CD4-positive, alpha-beta T cell treated with Interleukin-21 for 1 hour (primary cell): Measurements from ENCODE around the gene SLC17A1.

ENCODE experiments used
- DNase-seq: peaks from one replicate; pipeline ENCODE4 v3.0.0-alpha.2; 2020

The SLC17A1 gene

DNA sequence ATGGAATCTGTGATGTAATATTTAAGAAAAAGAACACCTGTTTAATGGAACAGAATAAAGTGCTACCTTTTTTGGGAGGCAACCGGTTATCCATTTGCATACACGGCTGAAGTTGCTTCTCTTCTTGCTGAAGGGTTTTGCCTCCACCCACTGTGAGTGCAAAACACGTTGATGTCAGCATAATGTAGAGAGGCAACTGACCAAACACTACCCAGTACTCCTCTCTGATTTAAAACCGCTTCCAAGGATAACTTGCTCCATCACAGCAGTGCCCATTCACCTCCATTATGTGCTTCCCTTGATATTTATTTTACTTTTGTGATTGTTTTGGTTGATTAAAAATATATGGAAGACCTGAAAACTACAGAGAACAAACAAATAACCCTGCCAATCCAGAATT is 1.4 kb downstream of the SLC17A1 start:
- no peak for DNase-seq

DNA sequence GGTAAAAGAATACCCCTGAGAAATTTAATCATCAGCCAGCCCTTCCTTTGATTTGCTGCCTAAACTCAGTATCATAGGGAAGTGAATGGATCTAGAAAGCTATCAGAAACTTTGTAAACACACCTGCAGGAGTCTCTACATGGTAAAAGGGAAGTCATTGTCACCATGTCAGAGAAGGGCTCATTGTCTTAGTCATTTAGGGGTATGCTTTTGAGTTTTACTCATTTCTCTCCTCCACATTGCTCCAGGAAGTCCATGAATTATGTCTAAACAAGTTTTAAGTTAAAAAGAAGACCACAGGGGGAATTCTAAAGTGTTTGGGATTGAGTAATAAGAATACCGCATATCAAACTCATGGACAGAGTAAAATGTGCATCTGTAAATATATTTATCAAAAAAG is 2.5 kb downstream of the SLC17A1 start:
- DNase-seq, result no peak

DNA sequence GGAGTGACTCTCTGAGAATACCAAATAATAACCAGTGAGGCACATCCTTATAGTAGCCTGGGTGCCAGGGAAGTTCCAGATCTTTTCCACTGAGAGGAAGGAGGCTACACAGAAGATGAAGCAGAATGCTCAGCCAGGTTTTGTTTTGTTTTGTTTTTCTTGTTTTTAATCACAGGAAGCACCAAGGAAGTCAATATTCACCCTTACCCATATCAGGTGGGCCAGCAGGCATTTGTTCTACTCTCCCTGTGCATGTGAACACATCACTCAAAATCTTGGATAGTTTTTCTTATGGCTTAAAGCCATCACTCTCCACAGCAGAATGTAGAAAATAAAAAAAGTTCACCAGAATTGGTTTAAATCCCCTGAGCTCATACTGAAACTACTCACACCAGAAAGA is 10.5 kb downstream of the SLC17A1 start:
- no peak for DNase-seq

DNA sequence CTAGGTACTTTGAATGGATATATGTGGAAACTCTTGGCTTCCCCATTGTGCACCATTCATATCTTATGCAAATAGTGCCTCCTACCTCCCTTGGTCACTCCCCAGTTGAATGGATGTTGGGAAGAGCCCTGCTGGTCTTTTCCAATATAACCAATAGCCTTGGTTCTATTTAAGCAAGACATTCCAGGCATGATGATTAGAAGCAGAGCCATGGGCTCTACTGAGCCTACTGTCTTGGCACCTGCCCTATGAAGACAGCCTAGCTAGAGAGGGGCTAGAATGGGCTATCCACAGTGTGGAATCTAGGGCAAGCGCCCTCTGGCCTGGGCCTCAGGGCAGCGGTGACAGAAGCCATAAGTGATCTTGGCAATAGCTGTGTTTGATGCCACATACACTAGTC is 15.6 kb downstream of the SLC17A1 start:
- no peak for DNase-seq

DNA sequence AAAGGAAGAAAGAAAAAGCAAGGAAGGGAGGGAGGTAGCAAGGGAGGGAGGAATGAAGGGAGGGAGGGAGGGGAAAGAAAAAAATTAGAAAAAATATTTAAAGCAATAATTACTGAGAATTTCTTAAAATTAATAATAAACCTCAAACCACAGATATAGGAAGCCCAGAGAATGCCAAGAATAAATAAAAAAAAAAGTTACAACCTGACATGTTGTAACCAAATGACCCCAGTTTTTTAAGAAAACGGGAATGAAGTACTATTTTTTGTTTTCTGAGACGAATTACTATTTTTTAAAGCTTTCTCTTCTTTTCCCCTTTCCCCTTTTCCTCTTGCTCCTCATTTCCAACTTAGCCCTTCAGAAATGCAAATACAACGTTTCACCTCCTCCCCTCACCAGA is 16.7 kb downstream of the SLC17A1 start:
- no peak for DNase-seq

DNA sequence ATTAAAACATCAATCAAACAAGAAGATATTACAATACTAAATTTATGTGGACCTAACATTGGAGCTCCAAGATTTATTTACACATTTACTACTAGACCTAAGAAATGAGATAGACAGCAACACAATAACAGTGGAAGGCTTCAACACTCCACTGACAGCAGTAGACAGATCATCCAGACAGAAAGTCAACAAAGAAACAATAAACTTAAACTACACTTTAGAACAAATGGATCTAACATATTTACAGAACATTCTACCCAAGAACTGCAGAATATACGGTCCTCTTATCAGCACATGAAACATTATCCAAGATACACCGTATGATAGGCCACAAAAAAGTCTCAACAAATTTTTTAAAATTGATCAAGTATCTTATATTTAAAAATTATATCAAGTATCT is 27.0 kb downstream of the SLC17A1 start:
- no peak for DNase-seq

DNA sequence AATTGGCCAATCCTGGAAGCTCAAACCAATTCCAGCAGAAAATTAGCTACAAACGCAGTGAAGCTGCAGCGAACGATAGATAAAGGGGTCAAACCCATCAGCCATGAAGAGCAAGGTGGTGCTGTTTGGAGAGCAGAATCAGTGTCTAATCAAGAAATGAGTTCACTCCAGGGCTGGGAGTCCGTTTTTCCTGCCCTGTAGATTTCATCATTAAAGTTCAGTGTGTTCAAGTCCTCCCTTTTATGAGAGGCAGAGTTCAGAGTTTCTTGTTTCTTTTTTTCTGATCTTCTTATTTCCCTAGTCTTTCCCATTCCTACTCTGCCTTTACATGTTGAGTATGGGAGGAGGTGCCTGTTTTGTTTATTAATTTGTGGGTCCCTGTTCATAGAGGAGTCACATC is 30.4 kb downstream of the SLC17A1 start:
- DNase-seq, result no peak

DNA sequence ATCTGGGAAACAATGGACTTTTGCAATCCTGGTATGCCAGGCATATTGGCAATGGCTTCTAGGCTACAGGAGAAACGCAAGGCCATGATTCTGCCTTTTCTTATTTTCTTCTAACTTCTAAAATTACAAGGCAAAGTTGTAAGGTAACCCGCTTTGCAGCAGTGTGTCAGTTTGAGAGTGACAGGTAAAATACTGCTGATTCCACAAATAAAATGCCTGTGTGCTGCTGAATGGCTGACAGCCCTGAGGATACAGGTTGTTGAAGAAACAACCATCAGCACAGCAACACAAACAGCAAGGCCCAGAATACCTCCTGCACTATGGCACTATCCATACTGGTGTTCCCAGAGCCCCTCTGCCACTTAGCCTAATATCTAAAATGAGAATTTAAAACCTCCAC is 37.1 kb downstream of the SLC17A1 start:
- no peak for DNase-seq

DNA sequence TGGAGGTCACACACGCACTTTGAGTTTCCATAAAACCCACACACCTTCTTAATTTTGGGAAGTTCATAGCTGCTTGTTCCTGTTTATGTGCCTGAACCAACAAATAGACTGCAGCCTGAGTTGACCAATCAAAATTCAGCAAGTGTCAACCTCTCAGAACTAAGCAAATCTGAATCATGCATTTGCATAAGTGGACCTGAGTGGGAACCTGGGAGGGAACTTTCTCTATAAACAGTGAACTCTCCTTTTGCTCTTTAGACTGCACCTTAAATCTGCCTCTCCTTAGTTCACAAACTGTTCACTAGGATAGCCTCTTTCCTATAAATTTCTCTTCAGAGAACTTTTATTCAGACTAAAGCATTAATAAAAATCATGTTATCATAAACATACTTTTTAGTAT is 37.9 kb downstream of the SLC17A1 start:
- no peak for DNase-seq

DNA sequence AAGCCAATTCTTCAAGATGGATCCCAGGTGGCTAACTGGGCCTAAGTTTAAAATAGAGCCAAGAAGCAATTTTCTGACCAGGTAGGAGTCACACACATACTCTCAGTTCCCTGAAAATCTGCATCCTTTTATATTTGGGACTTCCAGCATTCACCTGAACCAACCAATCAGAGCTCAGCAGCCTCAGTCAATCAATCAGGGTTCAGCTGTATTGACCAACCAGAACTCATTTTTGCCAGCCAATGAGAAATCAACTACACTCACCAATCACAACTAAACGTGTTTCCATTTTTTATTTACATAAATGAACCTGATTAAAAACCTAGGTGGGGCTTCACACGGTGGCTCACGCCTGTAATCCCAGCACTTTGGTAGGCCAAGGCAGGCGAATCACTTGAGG is 39.8 kb downstream of the SLC17A1 start:
- no peak for DNase-seq

DNA sequence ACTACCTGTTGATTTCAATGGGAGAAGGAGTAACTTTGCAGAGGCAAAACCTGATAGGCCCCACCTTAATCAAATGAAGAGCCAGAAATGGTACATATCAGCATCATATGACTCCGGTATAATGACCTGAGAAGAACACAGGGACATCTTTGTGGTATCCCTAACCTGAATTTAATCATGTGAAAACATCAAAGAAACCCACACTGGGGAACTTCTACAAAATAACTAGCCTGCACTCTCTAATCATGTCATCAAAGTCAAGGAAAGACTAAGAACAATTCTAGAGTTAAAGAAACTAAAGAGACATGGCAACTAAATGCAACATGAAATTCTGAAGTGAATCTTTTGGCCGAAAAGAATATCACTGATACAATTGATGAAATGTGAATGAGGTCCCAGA is 42.4 kb downstream of the SLC17A1 start:
- no peak for DNase-seq

DNA sequence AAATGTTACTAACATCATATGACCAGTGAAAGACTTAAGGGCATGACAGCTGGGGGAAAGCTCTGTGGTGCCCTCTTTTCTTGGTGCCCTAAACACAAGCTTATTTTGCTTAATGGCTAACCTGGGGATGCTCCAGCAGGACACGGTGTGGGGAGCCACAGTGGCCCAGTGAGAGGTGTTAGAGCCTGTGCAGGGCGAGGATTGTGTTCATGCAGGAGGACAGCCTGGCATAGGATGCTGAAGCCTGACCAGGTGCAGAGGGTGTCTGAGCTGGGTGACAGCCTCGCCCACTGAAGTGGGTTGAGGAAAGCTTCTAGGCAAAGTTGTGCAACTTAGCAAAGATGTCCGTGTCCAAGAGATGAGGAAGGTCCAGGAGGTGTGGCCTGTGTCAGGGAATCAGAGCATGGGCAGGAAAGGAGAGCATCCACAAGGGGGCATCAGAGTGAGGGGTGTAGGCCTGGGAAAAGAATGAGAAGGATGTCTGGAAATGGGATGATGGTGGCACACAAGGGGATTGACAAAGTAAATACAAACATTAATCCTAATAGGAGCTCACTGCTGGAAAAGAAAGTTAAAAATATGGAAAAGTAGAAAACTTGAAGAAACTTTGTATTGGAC is 43.4 kb downstream of the SLC17A1 start:
- peak; percentile 44 for DNase-seq

DNA sequence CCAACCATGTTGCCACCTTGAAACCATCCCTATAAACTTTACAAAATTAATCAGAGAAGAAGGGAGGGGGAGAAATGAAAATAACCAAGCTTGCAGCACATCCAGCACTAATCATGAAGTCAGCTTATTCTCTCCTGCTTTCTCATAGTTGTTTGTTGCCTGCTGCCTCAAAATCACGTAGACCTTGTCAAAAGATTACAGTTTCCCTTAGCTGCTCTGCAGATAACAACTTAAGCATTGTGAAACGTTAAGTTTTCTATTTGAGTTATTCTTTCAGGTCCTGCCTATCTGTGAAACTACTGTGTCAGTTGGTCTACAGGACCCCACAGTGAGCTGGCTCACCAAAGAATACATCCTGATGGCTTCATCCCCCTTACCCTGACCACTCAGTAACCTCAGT is 44.4 kb downstream of the SLC17A1 start:
- DNase-seq, result no peak

DNA sequence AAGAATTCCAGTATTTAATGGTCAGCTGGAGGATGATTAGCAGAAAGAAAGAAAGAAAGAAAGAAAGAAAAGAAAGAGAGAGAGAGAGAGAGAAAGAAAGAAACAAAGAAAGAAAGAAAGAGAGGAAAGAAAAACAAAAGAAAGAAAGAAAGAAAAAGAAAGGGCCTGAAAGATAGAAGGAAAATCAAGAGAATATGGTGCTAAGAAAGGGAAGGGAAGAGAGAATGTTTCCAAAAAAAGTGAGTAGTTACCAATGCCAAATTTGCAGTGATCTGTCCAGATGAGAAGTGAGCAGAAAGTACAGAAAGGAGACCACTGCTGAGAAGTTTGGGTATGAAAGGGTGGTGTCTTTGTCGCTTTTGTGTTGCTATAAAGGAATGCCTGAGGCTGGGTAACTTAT is 50.7 kb downstream of the SLC17A1 start:
- no peak for DNase-seq

DNA sequence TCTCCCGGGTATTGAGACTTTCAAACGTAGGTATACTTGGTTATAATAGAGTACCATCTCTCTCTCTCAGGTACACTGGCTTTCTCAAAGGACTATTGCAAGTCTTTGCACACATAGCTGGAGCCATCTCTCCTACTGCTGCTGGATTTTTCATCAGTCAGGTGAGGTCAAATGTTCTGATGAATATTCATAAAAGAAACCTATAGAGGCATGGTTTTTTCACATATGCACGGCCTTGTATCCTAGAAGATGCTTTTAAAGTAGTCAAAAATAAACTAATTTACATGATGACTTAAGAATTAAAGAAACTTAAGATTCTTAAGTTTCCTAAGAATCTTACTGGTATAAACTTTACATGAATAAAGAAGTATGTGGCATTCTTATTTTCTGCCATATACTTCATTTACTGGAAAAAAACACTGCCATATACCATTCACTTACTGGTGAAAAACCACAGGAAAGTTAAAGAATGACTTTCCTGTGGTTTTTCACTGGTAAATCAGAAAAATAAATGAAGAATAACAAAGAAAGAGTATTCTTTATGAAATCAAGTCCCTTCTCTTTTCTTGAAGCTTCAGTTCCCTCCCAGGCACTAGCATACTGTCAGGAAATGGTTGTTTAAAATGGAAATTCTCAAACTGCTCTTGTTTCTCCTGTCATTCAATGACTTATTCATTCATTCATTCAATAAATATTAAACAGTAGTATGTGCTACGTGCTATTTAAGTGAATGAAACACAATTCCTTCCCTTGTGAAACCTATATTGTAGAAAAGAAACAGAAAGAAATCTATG is 53.8 kb downstream of the SLC17A1 start:
- no peak for DNase-seq

DNA sequence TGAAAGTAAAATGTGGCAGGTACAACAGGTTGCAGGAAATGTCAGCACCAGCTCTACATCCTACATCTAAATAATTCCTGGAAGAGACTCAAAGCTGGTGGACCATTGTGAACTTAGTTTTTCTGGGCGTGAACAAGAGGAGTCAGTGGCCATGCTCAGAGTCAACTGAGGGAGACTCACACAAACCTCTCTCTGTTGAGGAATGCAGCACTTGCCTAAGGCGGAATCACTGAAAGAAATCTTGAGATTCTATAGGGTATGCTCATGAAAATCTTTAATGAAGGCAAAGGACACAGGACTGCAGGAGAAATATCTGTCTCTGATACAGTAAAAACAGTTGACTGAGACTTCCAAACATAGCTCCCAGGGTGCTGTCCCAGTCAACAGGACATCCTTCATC is 54.8 kb downstream of the SLC17A1 start:
- DNase-seq, result no peak

DNA sequence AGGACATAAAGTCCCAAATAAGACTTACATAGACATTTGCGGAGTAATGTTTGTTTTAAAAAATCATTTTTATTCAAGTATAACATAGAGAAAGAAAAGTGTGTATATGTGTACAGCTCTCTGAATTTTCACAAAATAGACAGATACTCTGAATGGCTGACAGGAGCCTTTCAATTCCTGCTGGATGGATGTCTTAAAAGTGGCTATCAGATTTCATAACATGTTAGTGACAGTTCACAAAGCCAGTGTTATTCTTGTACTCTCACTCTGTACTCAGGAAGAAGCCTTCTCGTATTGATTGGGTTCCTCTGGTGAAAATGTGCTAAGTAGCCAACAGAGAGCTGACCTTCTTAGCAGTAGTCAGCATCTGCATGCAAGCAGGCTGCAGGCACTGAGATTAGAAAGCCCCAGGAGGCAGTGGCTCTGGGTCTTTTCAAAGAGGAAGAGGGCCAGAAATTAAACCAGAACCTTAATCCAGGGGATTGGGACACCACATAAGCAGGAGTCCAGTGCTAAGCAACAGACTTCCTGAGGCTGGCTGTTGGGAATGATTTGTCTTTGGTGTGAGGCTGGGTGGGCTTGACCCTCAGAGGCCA is 57.6 kb downstream of the SLC17A1 start:
- no peak for DNase-seq

DNA sequence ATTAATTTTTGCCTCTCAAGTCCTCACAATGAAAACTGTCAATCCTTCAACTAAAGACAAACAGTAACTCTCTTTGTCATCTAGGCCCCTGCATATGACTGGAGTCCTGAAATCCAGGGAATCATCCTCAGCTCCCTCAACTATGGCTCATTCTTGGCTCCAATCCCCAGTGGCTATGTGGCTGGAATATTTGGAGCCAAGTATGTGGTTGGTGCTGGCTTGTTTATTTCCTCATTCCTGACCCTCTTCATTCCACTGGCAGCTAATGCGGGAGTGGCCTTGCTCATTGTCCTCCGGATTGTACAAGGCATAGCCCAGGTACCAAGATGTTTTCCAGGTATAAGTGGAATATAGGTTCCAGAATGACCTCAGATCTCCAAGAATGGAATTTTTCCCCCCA is 61.9 kb downstream of the SLC17A1 start:
- DNase-seq, result no peak

DNA sequence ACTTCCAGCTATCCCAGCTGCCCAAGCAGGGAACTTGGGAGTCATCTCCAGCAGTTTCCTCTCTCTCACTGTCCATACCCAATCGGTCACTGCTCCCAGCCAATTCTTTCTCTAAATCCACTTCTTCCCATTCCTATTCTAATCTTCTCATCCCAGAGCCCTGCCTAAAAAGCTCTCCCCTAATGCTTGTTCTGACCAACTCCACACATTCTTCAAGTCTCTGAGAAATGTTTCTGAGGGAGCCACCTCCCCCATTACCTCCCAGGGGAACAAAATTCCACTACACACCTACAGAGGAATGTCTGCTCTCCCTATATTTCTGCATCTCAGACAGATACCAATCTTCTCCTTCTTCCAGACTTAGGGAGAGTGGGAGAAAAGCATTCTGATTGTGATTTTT is 63.3 kb downstream of the SLC17A1 start:
- no peak for DNase-seq

DNA sequence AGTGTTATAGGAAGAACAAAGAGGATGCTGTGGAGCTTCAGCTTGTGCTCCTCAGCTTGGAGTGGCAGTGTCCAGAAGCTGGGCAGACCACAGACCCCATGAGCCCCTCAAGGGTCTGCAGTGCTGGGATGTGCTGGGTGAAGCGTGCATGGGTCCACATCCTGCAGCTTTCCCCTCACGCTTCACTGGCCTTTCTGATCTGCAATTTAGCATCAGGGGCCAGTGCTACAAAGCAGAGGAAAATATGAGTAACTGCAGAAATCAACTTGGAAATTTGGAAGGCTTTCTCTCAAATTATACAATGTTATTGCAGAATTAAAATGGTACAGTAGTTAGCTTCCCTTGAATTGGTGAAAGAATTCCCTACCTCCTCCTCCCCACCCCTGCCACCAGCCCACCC is 67.2 kb downstream of the SLC17A1 start:
- DNase-seq, result no peak

DNA sequence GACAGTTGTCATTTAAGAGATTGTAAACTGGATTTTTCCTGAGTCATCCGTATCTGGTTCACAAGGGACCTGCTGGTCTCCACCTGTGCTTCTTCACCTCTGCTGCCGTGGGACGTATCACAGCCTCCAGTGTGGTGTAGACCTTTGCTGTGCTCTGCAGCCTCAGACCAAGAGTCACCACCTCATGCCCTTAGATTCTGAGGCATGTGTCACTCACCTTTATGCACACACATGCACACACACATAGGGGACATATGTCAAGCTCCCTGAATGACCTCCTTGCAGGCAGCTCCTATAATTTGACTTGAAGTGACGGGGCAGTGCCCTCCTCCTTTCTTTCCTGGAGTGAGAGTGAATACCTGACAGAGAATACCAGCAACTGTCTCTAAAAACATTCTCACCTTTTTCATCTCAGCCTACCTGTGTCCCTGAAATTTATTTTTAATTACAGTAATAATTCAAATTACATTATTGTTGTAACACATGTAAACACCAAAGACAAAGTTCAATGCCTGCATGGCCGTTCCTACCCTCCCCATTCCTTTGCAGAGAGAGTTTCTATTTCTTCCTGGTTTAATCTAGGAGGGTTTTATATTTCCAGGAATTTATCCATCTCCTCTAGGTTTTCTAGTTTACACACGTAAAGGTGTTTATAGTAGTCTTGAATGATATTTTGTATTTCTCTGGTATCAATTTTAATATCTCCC is 73.8 kb downstream of the SLC17A1 start:
- DNase-seq, result no peak

DNA sequence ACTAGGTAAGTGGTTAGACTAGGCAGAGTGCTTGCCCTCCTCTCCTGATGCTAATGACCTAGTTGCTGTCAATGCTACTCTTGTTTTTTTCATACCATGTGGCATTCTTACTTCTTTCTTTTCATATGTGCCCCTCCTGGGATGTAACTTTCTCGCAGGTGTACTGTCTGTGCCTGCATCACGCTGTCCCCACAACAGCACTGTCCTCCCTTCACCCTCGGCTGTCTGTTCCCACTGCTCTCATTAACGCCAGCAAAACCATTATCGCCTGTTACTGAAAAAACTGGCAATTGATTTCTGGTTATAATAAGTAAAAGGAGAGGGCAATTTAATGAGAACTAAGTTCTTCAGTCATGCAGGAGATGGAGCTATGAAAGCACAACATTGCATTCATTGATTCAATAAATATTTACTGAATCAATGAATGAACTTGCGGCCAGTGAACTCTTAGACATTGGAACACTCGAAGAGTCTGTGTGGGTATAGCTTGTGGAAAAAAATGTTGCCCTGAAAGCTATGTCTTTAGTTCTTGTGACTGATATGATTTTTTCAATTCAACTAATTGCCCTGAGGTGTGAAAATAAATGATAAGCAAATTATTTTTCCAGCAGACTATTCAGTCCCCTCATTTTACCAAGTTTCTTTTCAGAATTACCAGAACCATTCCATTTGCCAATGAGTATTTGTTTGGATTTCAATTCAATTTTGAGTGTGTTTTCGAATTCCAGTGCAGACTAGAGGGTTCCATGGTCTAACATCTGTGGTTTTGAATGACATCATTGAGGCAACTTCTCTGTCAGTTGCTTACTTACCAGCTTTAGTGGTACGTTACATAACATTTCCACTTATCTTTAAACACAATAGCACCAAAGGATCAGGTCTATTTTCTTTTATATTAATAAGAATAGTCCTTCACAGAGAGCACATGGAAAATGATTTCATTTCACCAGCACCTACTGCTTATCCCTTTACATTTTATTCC is 75.2 kb downstream of the SLC17A1 start:
- DNase-seq, result no peak

DNA sequence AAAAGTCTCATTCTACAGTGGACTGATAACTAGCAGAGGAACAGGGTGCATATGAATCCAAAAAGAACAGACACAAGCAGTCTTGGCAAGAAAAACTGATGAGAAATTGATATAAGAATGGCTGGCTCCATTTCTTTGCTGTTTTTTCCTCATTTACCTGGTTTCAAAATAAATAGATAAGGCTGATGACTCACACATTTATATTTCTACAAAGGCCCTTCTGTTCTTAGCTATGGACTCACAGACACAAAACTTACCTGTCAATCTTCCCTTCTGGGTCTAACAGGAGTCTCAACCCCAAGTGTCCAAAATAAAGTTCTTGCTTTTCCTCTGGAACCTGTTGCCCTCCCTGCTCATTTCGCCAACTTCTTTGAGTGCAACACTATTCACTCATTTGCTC is 76.4 kb downstream of the SLC17A1 start:
- no peak for DNase-seq
